ENCODE data around the gene PTPRO.
A peak's percentile ranks its signal among the peaks of the same experiment; 100 is the strongest.
"Not testable (repeated sequence)": the region's sequence is repeated elsewhere in the genome, so short reads cannot be mapped to it uniquely, and the experiment has no call there.

The PTPRO gene

DNA sequence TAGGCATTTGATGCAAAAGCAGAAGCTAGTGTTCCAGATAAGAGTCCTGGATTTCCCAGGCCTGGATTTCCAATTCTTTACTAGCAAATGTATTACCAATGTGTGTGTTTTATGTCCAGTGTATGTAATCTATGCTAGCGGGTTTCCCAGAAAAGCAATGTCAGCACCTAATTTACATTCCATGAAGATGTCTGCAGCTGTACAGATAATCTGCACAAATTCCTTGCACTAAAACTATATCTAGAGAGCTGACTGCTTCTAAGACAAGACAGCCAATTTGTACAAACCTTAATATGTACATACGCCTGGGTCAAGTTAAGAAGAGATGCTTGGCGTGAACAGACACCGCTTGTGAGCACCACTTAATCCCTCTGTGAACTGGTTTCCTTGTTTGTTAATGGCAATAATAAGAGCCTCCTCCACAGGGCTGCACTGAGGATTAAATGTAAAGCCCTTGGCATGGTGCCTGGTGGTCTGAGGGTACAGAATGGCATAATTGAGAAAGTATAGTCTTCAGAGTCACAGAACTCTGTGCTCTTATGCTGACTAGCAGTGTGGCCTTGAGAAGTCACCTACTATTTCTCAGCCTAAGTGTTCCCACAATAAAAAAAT, 281.3 kb downstream of the PTPRO start:
- no peak for DNase-seq (ENCODE audit: low read depth)

DNA sequence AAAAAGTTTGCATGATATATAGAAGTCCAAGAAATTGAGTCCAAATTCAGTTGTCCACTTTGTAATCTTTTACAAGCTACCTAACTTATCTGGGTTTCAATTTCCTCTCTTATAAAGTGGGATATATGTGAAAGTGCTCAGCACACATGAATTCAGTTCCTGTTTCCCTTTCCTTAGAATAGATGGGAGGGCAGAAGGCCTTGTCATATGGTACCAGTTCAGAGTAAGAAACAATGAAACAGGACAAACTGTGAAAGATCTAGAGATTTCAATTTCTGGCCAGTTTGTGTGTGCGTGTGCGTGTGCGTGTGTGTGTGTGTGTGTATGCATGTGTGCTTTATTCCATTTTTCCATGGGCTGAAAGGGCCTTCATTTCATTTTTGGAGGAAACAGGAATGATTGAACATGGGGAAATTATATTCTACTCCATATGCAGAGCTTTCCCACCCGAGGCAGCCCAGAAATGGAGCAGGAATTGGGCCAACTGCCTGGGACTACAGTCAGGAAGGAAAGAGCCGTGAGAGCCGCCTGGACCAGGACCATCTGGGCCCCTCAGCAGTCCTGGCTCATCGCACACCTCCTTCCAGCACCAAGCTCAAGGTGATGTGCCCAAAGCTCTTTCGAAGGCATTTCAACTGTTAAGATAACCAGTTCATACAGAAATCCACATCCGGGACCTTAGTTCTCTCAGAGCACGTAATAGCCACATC, 283.7 kb downstream of the PTPRO start:
- DNase-seq (ENCODE audit: low read depth), result no peak

DNA sequence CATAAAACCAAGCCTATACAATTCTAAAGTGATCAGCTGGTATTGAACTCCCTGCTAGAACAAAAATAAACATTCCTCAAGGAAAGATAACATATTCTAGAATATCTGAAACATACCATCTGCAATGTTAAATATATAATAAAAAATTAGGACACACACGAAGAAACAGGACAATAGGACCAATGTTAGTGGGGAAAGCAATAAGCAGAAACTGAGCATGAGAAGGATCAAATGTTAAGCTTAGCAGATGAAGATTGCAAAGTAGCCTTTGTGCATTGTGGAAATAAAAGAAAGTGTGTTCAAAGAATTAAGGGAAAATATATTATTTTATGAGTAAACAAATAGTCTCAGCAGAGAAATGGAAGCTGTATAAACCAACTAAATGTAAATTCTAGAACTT, 286.1 kb downstream of the PTPRO start:
- no peak for DNase-seq (ENCODE audit: low read depth)

DNA sequence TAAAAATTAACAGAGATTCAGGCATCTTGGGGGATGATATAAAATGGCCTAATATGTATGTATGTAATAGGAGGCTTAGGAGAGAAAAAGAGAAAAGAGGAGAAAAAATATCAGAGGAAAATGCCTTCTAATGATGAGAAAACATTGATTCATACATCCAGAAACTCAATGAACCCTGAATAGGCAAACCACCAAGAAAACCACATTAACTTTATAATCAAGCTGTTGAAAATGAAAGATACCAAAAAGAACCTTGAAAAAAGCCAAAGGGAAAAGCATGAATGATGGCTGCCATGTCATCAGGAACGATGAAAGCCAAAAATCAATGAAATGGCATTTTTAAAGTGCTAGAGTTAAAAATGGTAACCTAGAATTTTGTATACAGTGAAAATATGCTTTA, 286.6 kb downstream of the PTPRO start:
- no peak for DNase-seq (ENCODE audit: low read depth)

DNA sequence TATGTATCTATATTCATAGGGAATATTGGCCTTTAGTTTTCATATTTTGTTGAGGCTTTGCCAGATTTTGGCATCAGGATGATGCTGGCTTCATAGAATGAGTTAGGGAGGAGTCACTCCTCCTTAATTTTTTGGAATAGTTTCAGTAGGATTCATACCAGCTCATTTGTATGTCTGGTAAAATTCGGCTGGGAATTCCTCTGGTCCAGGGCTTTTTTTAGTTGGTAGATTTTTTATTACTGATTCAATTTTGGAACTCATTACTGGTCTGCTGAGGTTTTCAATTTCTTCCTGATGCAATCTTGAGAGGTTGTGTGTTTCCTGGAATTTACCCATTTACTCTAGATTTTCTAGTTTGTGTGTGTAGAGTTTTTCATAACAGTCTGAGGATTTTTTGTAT, 291.7 kb downstream of the PTPRO start:
- peak; percentile 55 for DNase-seq (ENCODE audit: low read depth)

DNA sequence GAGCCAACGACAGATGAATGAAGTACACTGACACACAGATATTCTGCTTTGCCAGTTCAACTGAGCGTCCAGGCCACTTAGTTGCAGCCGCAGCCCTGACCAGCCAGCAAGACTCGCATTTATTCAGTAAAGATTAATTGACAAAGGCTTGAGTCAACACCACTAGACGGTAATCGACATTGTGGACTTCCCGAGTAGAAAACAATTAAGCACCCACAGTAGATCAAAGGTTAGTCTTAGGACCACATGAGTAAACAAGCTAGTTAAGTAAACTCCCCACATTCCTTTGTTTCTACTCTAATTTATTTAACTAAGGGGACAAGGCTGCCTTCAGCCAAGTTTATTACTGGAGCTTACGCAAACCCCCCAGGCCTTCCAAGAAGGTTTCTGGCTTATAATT, 294.2 kb downstream of the PTPRO start:
- DNase-seq (ENCODE audit: low read depth), result not testable (repeated sequence)

DNA sequence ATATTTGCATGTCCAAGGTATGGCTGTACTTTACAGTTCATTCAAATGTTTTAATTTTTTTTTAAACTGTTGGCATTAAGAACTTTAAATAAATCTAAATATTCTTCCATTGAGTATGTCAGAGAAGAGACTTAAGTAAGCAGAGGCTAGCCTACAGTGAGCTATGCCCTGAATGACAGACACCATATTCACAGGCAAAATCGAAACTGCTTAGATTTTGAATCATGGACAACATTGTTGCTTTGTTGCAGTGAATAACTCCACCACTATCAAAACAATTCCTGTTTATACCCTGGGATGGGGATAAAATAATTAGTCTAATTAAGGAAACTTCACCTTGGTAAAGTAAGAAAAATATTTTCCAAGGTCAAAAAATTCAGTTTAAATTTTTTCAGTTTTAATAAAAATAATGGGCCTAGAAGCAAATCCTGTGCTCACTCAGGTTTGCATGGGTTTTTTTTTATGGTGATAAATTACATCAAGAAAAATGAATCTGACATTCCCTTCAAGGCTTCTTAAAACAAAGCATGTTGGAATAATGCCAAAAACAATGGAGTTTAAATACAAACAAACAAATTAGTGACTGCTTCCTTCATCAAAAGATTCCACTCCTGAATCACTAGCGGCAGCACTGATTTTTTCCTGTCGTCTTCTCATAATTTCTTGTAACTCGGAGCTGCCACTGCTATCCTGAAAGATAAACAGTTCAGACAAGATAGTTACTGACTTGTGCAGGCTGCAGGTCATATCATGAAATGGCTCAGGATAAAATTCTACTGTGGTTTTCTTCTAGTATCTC, 298.6 kb downstream of the PTPRO start:
- DNase-seq (ENCODE audit: low read depth), result no peak

DNA sequence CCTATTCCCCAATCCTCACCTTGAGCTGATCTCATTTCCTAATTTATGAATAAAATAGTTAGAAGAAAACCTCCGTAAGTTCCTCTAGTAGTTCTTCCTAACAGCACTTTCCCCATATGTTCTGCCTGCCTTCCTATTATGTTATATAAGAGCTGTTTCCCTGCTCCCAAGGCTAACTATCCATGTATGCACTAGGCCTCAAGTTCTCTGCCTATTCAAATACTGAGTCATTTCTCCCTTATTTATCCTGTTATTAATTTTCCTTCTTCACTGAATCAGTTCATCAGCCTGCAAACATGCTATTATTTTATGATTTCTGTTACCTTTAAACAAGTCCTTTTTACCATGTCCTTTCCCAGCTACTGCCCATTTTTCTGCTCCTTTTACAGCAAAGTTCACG, 302.8 kb downstream of the PTPRO start:
- no peak for DNase-seq (ENCODE audit: low read depth)

DNA sequence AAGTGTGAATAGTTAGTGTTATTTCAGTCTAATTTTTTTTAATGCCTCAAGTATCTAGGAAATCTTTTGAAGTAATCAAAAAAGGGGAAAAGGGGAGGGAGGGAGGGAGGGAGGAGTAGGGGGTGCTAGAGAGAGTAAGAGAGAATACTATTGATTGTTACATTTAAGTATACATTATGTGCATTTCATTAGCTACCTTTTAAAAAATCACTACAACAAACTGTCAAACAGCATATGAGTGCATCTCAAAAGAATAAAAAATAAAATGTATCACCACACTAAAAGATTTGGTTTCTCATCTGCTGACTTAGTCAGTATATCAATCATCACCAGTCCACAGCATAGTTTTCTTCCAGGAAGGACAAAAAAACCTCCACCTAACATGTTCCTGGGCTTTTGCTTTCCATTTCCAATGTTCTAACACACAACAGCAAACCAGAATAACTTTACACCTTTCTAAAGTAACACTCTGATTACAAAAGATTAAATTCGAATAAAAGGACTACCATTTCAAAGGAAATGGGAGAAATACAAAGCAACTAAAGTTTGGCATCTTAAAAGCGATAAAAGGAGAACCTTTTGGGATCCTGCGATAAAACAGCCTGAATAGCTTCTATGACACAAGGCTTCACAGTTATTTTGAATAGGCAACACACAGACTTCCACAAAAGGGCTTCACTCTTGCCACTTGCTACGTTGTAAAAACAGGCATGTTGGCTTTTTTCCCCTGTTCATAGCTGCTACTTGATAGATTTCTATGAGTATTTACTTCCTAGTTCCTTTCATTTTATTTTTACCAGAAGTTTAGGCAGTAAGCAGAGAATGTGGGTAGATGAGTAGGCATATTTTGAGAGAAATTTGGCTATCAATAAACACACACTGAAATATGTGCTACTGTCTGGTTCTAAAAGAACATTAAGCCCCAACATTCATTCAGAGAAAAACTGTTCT, 306.0 kb downstream of the PTPRO start:
- peak; percentile 42 for DNase-seq (ENCODE audit: low read depth)

DNA sequence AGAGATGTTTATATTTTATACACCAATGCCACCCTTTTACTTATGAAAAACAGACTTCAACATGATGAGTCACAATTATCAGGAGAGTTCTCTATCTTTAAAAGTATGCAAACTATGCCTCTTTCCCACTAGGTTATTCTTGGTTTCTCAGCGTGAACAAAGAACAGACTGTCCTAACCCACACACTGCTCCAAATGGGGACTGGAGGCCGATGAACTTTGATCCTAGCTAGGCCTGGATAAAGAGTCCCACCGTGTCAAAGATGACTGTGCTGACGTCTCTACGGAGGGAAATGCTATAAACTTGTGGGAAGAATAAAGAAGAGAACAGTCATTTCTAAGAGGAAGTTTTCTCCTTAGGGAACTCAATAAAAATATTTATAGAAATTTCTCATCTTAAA, 306.8 kb downstream of the PTPRO start:
- DNase-seq (ENCODE audit: low read depth), result peak; percentile 93

DNA sequence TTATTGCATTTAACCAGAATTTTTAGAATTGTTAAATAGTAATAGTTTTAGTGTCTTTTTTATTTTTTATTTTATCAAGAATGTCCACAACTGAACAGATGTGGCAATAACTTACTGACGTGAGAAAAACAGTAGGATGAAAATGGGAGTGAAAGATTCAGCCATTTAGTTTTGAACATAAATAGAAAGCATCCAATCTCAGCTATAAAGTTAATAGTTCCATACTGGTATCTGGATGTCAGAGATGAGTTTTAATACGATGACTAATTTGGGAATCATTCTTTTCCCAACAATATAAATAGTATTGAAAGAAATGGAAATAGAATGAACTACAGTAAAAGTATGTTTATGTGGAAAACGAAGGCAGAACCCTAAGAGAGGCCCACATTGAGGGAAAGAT, 307.5 kb downstream of the PTPRO start:
- peak; percentile 47 for DNase-seq (ENCODE audit: low read depth)

DNA sequence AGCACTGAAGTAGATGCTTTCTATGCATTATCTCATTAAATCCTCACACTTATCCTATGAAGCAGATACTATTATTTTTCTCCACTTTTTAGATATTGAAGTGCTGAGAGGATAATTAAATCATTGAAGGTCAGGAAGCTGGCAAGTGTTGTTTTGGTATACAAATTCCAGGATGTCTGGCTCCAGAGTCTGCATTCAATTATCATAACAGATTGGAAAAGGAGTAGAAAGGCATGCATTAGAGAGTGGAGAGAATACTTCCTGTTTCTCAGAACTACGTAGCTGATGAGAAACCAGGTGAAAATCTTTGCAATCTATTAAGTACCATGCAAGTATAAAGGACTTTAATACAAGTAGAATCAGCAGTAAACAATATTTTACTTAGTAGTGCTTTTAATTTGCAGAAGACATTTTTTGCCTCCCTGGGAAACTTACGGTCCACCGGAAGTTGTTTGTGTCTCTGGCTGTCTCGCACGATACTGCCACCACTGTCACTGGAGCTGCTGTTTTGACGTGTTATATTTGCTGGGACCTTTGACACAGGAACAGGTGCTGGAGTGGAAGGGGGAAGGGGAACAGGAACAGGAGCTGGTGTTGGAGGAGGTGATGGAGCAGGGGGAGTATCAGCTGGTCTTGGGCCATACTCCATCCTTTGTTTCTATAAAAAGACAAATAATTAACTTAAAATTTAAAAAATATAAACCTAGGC, 308.9 kb downstream of the PTPRO start:
- no peak for DNase-seq (ENCODE audit: low read depth)

DNA sequence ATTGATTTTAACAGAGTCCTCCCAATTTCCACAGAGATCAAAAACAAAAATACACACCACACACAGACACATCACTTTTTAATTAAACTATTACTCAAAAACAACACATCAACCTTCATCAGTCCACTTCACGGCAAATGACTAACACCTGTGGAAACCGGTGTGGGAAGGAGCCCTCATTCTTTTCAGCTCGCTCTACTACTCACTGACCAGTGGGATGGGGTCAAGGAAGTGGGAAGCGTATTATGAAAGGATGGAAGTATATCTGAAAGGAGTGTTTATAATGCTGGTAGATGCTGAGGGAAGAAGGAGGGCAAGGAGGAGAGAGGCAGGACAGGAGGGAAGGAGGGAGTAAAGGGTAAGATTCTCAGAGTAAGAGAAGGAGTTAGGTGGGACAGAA, 310.4 kb downstream of the PTPRO start:
- no peak for DNase-seq (ENCODE audit: low read depth)

DNA sequence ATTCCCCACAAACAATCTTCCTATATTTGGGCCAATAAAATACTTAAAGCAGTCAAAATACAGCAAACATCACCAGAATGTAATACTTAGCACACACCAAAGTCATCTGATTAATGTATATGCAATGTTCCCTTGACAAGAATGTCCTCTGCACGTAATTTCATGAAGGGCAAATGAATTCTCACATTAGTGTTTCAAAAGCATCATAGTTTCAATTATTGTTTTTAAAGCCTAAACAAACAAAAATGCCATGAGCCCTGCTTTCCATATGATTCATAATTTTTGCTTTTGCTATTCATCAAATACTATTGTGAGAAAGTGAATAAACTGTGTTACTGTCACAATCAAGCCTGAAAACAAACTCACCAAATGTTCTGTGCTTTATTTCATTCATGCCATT, 310.9 kb downstream of the PTPRO start:
- DNase-seq (ENCODE audit: low read depth), result no peak

DNA sequence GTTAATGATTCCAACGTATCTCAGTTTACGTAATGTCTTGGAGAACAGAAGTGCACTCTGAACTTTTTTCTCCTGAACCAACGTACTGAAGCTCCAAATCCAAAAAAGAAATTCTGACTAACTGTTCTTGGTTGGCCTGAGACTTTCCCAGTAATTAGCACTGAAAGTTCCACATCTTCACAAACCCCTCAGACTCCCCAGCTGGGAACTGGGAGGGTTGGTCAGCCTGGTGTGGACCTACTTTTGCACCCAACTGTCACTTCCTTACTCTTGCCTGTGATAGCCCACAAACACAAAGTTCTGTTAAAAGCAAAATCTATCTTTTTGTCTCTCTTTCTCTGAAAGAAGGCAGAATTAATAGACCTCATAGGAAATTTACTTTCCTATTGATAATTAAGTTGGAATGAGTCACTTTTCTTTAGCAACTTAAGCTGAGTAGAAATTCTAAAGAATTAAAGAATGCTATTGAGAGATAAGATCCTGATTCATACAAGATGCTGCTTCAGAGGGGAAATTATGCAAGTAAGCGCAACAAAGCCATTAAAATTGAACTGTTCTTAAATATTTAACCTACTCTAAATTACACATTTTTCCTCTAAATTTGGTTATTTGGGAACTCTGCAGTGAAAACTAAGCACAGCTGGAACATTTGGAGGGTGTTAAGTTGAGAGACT, 311.8 kb downstream of the PTPRO start:
- no peak for DNase-seq (ENCODE audit: low read depth)

DNA sequence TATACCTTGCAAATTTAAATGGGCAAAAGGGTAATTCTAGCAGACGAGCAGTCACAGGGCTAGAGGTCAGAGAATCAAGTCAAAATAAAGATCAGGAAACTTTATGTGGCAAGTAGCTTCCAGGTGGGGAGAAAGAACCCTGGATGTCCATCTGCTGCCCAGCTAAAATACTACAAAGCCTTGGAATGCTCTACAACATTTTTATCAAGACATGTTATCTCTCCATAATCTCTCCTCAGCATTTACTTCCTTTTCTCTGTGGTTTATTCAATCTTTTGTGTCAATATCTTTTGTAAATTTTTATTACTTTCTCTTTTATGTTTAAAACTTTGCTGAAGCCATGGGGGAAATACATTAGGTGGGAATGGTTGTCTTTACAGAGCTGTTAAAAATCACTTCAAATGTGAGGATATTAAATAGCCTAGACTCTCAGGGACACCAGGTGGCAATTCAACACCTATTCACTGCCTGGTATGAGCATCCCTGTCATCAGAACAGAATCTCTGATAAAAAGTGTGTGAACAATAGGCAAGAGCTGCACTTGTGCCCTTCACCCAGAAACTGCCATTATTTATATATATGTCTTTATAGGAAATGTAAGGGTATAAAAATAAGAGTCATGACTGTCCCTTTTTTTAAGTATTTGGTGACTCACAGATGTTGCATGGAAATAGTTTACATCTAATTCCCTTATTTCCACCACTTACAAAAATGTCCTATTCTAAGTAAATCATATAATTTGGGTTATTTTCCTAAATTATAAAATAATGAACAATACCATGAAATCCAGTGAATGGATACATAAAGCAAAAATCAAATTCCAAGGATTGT, 314.0 kb downstream of the PTPRO start:
- DNase-seq (ENCODE audit: low read depth), result no peak

DNA sequence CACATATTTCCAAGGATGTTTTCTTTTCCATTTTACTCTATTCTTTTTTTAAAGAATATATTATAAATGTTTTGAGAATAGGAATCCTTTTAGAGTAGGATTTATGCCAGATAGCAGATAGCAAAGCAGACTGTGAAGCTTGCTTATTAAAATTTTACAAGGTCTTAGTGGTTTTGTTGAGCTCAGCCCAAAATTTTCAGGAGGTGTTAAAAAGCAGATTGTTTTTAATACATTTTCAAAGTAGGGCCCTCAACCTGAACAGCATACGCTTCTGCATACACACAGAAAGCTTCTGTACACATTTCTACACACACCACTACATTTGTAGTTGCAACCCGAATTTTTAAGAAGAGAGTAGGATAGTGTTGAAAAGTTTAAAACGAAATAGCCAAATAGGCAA, 315.9 kb downstream of the PTPRO start:
- no peak for DNase-seq (ENCODE audit: low read depth)

DNA sequence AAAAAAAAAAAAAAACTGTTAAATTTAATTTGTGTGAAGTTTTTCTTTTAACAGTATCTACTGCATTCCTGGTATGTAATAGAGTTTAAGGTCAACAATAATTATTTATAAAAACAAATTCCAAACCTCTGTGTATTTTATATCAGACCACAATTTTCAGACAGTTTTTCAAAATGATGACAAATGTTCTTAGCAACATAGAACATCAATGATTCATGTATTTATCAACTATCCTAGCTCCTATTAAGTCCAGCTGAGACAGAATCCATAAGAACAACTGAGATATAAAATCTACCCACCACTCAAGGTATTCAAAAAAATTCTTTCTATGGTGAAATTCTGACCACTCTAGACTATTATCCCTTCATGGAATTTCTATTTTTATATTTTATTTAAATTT, 322.4 kb downstream of the PTPRO start:
- DNase-seq (ENCODE audit: low read depth), result no peak

DNA sequence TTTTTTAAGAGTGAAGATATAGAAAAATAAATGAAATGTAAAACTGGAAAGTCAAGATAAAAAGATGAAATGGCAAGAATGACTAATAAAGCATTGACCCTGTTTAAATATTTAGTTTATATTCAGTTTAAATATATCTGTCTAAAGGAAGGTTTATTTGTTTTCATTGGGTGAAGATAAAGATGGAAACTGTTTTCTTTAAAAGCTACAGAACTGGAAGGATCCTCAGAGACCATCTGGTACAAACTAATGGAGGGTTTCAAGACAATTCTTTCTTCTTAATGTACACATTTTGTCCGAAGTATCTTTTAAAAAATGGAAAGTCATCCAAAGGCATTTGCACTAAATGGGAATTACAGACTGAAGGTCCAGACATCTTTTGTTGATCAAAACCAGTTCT, 324.3 kb downstream of the PTPRO start:
- no peak for DNase-seq (ENCODE audit: low read depth)

Measured in GM04503 (cell line).